GM23338 (cell line): Measurements from ENCODE around the gene SPINT1.

Experiments
- CTCF ChIP-seq, 2 experiments: fragments of 200-600 bp in 1 of 2; sonication (generic) in 1 of 2; conservative IDR thresholded peaks; 2 replicates each; pipeline versions ENCODE4 v1.5.1 to v1.6.1; 2016 to 2017; ENCODE audit warnings: antibody characterized with exemption in 2 of 2, low read depth in 2 of 2, mild to moderate bottlenecking in 2 of 2, moderate library complexity in 1 of 2
- ETS1 ChIP-seq: IDR thresholded peaks from 2 replicates; pipeline ENCODE4 v1.6.1; 2016; ENCODE audit warnings: antibody characterized with exemption
- EZH2 ChIP-seq: fragments of 200-600 bp; sonication (generic); IDR thresholded peaks from one replicate; pipeline ENCODE4 v1.8.0; 2017; ENCODE audit warnings: antibody characterized with exemption, mild to moderate bottlenecking, low read depth; ENCODE audit not compliant: unreplicated experiment
- EZH2phosphoT487 ChIP-seq: fragments of 200-600 bp; sonication (generic); IDR thresholded peaks from one replicate; pipeline ENCODE4 v1.8.1; 2018; ENCODE audit warnings: antibody characterized with exemption; ENCODE audit not compliant: unreplicated experiment
- JUNB ChIP-seq: IDR thresholded peaks from one replicate; pipeline ENCODE4 v1.6.1; 2016; ENCODE audit warnings: antibody characterized with exemption; ENCODE audit not compliant: unreplicated experiment
- POLR2AphosphoS5 ChIP-seq: IDR thresholded peaks from 2 replicates; pipeline ENCODE4 v1.6.1; 2016; ENCODE audit warnings: antibody characterized with exemption, low read depth
- REST ChIP-seq: IDR thresholded peaks from one replicate; pipeline ENCODE4 v1.6.1; 2018; ENCODE audit warnings: antibody characterized with exemption; ENCODE audit not compliant: unreplicated experiment
- STAT1 ChIP-seq: IDR thresholded peaks from one replicate; pipeline ENCODE4 v1.6.1; 2016; ENCODE audit warnings: antibody characterized with exemption; ENCODE audit not compliant: unreplicated experiment
- ZNF331 ChIP-seq: fragments of 250-450 bp; sonication (Bioruptor Pico); IDR thresholded peaks from 2 replicates; pipeline ENCODE4 v1.5.0; 2020; ENCODE audit warnings: low read depth, mild to moderate bottlenecking, moderate library complexity
- ZNF462 ChIP-seq: fragments of 250-450 bp; sonication (Bioruptor Pico); IDR thresholded peaks from 2 replicates; pipeline ENCODE4 v1.5.0; 2020; ENCODE audit warnings: mild to moderate bottlenecking, moderate library complexity

GRCh38 chr15:40863660-40864270 lies 19.9 kb downstream of the SPINT1 start:
- TF ChIP-seq CTCF (conservative IDR thresholded peaks at IDR 0.05; ENCODE audit: low read depth in 2 of 2) (no peak), EZH2 (no peak), ZNF462 (CRISPR knock-in tag) (no peak), REST (no peak), POLR2AphosphoS5 (no peak), EZH2phosphoT487 (no peak), ZNF331 (no peak), ETS1 (no peak), JUNB (no peak), STAT1 (no peak)
